Germinal center (tissue), 1 donor: Measurements from ENCODE around the gene CXADR.

Source experiments
- DNase-seq: peaks from one replicate; pipeline ENCODE4 v3.0.0; 2012; ENCODE audit warnings: mixed read lengths, low spot score

Gene CXADR

DNA sequence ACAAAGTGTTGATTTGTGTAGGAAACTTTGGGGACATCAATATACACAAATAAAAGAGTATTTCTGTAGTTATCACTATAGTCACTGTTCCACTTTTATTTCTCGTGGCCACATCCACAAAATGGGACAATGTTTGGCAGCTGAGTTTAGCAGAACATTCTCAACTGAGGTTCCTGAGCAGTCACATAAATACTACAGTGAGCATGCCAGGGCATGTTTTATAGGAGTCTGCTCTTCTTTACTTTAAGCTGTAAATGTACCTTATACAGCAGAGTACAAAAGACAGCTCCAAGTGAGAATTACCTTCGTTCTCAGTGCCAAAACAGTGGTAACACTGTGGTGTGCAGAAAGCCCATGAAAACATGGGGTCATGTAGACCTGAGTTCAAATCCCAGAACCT lies 94.8 kb downstream of the CXADR start:
- no peak for DNase-seq

GRCh38 chr21:17609681-17610080 lies 96.8 kb downstream of the CXADR start:
- DNase-seq = no peak

DNA sequence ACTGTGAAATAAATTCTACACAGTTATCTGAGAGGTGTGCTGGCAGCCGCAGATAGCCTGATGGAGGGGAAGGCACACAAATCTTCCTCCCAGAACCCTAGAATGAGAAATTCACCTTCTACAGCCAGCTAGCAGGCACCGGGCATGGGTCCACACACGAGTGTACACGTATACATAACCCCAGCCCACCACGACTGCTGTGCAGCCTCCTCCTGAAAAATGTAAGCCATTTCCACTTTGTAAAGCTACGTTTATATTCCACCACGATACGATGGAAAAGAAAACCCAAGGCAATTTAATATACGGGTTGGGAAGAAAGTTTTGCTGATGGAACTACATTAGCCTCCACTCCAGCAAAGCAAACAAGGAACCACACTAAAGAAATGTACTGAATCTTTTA lies 98.1 kb downstream of the CXADR start:
- DNase-seq = no peak

GRCh38 chr21:17611414-17612022 lies 98.7 kb downstream of the CXADR start:
- peak; percentile 67 for DNase-seq

DNA sequence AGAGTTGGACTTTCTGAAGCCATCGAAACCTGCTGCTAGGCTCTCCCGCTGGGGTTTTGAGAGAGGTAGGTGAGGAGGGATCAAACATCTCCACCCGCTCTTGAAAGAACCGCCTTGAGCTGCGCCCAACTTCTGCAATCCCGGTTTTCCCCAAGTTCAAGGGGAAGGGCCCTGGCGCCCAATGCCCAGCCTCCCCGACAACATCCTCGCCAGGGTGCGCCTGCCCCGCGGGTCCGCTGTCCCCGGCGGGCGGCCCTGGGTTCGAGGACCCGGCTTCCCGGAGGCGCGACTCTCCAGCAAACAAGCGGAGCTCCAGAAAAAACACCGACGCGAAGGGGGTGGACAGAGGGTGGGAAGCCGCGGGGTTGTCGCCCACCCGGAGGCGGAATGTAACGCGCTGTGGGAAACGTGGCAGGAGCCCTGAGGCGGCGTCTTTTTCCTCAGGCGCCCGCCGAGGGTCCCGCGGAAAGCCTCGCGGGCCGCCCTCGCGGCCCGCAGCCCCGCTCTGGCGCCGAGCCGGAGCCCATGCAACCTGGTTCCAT lies 99.3 kb downstream of the CXADR start:
- peak; percentile 46 for DNase-seq

DNA sequence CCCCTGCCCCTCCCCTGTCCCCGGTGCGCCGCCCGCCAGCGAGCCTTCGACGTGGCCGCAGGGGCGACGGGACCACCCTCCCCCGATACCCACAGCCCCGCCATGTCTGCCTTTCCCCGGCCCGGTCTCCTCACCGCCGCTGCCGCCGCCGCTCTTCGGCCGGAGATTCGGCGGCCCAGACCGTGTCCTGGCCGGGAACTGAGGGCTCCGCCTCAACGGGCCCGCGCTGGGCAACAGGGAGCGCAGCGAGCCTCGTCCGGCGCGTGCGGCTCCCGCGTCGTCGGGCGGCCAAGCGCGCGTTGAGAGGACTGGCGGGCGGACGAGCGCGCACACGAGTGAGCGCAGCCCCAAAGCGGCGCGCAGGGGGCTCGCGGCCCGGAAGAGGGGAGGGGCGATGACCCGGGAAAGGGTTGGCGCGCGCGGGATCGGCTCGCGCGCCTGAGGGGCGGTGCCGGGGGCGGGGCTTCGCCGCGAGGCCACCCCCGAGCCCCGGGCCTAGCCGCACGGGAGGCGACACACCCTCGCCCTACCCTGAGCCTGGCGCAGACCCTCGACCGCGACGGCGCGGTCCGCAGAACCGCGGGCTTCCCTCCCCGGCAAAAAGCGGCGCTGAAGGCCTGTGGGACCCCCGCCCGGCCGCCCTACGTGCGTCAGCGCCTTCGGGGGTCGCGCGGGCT lies 99.9 kb downstream of the CXADR start, which contains the start of gene BTG3:
Gene BTG3, minus strand, starts transcription at position 337 of the 677 bp plus-strand sequence. CDS start 3,757 bp downstream, outside the sequence.
- peak; percentile 95 for DNase-seq

DNA sequence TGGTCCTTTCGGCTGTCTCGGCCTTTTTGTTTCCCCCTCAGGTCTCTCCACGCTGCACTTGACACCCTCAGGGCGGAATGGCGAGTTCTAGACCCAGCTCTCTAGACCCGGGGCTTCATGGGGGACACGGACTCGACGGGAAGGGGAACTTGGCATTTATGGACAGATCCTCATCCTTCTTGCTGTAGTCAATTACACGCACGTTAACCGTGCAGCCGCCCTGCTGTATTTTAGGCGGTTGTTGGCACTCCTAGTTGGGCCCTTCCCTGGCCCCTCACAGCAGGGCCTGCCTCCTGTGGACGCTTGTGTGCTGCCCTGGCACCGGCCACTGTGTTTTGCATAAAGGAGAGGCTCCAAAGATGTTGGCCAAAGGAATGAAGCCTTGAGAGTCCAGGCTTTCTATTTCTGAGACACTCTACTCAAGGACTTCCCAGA lies 100.4 kb downstream of the CXADR start:
- no peak for DNase-seq

- no peak for DNase-seq
Measured at GRCh38 chr21:17616831-17617230, 104.0 kb downstream of the CXADR start.

DNA sequence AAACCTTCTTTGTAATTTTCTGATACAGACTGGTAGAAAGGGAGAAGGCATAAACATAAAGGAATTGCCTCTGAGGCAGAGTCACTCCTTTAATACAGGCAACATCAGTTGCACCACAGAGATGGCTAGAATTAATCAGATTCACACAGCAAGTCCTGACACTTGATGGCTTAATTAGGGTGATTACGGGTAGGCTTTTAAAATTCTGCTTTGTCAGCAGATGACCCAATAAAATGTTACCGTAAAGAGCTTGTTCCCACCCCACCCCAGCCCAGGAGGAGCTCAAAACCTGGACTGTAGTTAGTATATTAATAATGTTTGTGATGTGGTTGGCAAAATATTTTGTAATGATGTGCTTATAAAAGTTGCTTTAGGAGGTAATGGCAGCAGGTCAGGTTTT lies 109.2 kb downstream of the CXADR start:
- no peak for DNase-seq

DNA sequence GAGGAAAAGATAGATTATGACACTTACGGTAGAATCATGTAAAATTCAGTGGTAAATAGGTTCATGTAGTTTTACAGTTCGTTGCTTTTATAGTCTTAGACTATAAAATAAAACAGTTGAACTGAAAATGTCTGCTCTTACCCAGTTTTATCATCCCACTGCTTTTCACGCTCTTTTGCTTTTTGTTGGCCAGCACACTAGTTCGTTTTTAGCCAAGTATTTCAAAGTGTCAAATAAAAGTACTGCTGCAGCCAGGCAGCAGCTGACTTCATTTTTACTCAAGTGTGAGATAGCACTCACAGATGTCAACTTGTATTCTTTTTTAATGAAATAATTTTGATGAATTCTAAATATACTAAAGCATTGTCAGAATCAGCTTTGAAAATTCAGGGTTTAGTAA lies 118.4 kb downstream of the CXADR start:
- DNase-seq = no peak

- no peak for DNase-seq
Measured at GRCh38 chr21:17636711-17637110, 123.9 kb downstream of the CXADR start.

DNA sequence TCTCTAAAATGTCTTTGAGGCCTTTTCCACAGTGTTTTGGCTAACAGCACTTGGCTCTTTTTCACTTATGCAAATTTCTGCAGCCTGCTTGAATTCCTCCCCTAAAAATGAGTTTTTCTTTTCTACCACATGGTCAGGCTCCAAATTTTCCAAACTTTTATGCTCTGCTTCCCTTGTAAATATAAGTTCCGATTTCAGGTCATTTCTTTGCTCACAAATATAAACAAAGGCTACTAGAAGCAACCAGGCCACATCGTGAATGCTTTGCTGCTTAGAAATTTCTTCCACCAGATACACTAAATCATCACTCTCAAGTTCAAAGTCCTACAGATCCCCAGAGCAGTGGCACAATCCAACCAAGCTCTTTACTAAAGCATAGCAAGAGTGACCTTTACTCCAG lies 128.0 kb downstream of the CXADR start:
- DNase-seq = no peak
